ENCODE results near the gene TLE2.

DNA sequence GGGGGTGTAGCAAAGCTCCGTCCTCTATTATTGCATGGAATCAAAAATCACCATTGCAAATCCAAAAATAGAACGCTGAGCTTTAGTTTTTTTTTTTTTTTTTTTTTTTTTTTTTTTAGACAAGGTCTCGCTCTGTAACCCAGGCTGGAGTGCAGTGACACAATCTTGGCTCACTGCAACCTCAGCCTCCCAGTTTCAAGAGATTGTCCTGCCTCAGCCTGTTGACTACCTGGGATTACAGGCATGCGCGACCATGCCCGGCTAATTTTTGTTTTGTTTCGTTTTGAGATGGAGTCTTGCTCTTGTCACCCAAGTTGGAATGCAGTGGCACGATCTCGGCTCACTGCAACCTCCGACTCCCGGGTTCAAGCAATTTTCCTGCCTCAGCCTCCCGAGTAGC, 69.0 kb downstream of the TLE2 start:
- TF ChIP-seq, protein P1, sequence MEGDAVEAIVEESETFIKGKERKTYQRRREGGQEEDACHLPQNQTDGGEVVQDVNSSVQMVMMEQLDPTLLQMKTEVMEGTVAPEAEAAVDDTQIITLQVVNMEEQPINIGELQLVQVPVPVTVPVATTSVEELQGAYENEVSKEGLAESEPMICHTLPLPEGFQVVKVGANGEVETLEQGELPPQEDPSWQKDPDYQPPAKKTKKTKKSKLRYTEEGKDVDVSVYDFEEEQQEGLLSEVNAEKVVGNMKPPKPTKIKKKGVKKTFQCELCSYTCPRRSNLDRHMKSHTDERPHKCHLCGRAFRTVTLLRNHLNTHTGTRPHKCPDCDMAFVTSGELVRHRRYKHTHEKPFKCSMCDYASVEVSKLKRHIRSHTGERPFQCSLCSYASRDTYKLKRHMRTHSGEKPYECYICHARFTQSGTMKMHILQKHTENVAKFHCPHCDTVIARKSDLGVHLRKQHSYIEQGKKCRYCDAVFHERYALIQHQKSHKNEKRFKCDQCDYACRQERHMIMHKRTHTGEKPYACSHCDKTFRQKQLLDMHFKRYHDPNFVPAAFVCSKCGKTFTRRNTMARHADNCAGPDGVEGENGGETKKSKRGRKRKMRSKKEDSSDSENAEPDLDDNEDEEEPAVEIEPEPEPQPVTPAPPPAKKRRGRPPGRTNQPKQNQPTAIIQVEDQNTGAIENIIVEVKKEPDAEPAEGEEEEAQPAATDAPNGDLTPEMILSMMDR (conservative IDR thresholded peaks at IDR 0.05; ENCODE audit: low read depth, low read length): no peak
- TF ChIP-seq EZH2 (IDR thresholded peaks at IDR 0.05; ENCODE audit: low read length, unreplicated experiment) (no peak), EZH2phosphoT487 (IDR thresholded peaks at IDR 0.05; ENCODE audit: borderline replicate concordance, low read length) (no peak)
